A673 (cell line): Measurements from ENCODE around the gene SMOC2. TPM values are rescaled to one million over a fixed set of nuclear protein-coding genes. Genes with fewer than 3 reads are reported as not detected.

Experiments
- BruUV-seq: library from RNA; stranded (reverse); fragments of 400-500 nt; replicated peaks from 2 replicates; lab custom pipeline; 2021; lab: Mats Ljungman, UMichigan
- CTCF ChIA-PET: fragments of 300-600 bp; sonication (Branson Sonifier 250); formaldehyde crosslinking; loops from one replicate; lab custom pipeline; 2022; ENCODE audit warnings: antibody characterized with exemption; lab: Charles Lee
- POLR2A ChIA-PET: fragments of 300-600 bp; sonication (Branson Sonifier 250); formaldehyde crosslinking; loops from one replicate; lab custom pipeline; 2022; ENCODE audit warnings: antibody characterized with exemption; ENCODE audit not compliant: low non-redundant PET; lab: Charles Lee
- DNase-seq: peaks from one replicate; pipeline ENCODE4 v3.0.0-alpha.2; 2015; ENCODE audit warnings: low spot score
- H3K27ac ChIP-seq: fragments of 200-600 bp; sonication (generic); 2 replicates; pipeline ENCODE4 v1.5.1; 2016; ENCODE audit warnings: mixed run types, low read depth, mild to moderate bottlenecking, mixed read lengths, antibody characterized with exemption, low read length; ENCODE audit not compliant: poor library complexity, severe bottlenecking
- H3K27me3 ChIP-seq: fragments of 200-600 bp; sonication (generic); replicated peaks from 2 replicates; pipeline ENCODE4 v1.6.1; 2017; ENCODE audit warnings: mixed run types, low read depth, mild to moderate bottlenecking, mixed read lengths, antibody characterized with exemption, low read length; ENCODE audit not compliant: insufficient read depth, poor library complexity
- H3K36me3 ChIP-seq: fragments of 200-600 bp; sonication (generic); 2 replicates; pipeline ENCODE4 v1.6.1; 2016; ENCODE audit warnings: mixed run types, mild to moderate bottlenecking, mixed read lengths, antibody characterized with exemption, low read length; ENCODE audit not compliant: insufficient read depth, poor library complexity, severe bottlenecking
- H3K4me1 ChIP-seq: fragments of 200-600 bp; sonication (generic); 2 replicates; pipeline ENCODE4 v1.6.1; 2017; ENCODE audit warnings: mixed run types, mild to moderate bottlenecking, mixed read lengths, antibody characterized with exemption, low read length; ENCODE audit not compliant: insufficient read depth, poor library complexity, severe bottlenecking
- H3K4me3 ChIP-seq: fragments of 200-600 bp; sonication (generic); 2 replicates; pipeline ENCODE4 v1.5.1; 2016; ENCODE audit warnings: low read depth, mixed run types, mild to moderate bottlenecking, mixed read lengths, low read length; ENCODE audit not compliant: poor library complexity, severe bottlenecking
- H3K9me3 ChIP-seq: fragments of 200-600 bp; sonication (generic); 2 replicates; pipeline ENCODE4 v1.6.1; 2016; ENCODE audit warnings: mixed run types, low read depth, mild to moderate bottlenecking, mixed read lengths, antibody characterized with exemption, low read length; ENCODE audit not compliant: poor library complexity, severe bottlenecking
- CTCF ChIP-seq: fragments of 300-800, 200-600 bp; sonication (generic); conservative IDR thresholded peaks from 2 replicates; pipeline ENCODE4 v1.5.1; 2017; ENCODE audit warnings: low read depth, mild to moderate bottlenecking, antibody characterized with exemption, low read length, moderate library complexity, mixed read lengths
- EZH2 ChIP-seq: fragments of 200-600 bp; sonication (generic); IDR thresholded peaks from 2 replicates; pipeline ENCODE4 v1.6.1; 2017; ENCODE audit warnings: borderline replicate concordance, low read depth, mild to moderate bottlenecking, mixed read lengths, antibody characterized with exemption, low read length; ENCODE audit not compliant: poor library complexity, severe bottlenecking
- intact Hi-C: fragments of 100-400 bp; cut with micrococcal nuclease; formaldehyde crosslinking; loops from one replicate; pipeline ENCODE4 v1.10.0; 2022; ENCODE audit not compliant: unreplicated experiment
- total RNA-seq: library from RNA; stranded (reverse); gene quantifications from 2 replicates; pipeline ENCODE4 v1.2.3, GENCODE V29; 2021

The SMOC2 gene
- total RNA-seq, 1 experiment from 2014 or later: 1.8 TPM

- Histone ChIP-seq H3K9me3 (no peaks in the 10 kb centered on the region), H3K36me3 (no peaks in the 10 kb centered on the region), H3K27ac (no peak overlapping the region), H3K4me3 (no peak overlapping the region), H3K4me1 (no peaks in the 10 kb centered on the region), H3K27me3 (no peaks in the 10 kb centered on the region)
- ChIA-PET POLR2A (no interaction called here), CTCF (no interaction called here)
- no TSS peak for BruUV-seq
- no peak for DNase-seq
- intact Hi-C loops: no loop called here
- no peak for TF ChIP-seq CTCF
- no peak for TF ChIP-seq EZH2
Observed at GRCh38 chr6:168498161-168498843, 57.3 kb downstream of the SMOC2 start.

GRCh38 chr6:168499045-168499650 is 58.2 kb downstream of the SMOC2 start:
- H3K4me1 ChIP-seq: no peaks in the 10 kb centered on the region
- H3K4me3 ChIP-seq: no peak overlapping the region
- no peaks in the 10 kb centered on the region for H3K27me3 ChIP-seq
- no peak for DNase-seq
- H3K9me3 ChIP-seq: no peaks in the 10 kb centered on the region
- BruUV-seq: no TSS peak
- no peaks in the 10 kb centered on the region for H3K36me3 ChIP-seq
- H3K27ac ChIP-seq: no peak overlapping the region
- intact Hi-C loops: no loop called here
- ChIA-PET CTCF (no interaction called here), POLR2A (no interaction called here)
- TF ChIP-seq EZH2: no peak
- TF ChIP-seq CTCF: no peak

GRCh38 chr6:168500519-168500918 is 59.5 kb downstream of the SMOC2 start:
- intact Hi-C loops: no loop called here
- ChIA-PET POLR2A (no interaction called here), CTCF (no interaction called here)
- Histone ChIP-seq H3K27ac (no peak overlapping the region), H3K36me3 (no peaks in the 10 kb centered on the region), H3K4me1 (no peaks in the 10 kb centered on the region), H3K27me3 (no peaks in the 10 kb centered on the region), H3K9me3 (no peaks in the 10 kb centered on the region), H3K4me3 (no peak overlapping the region)
- no TSS peak for BruUV-seq
- TF ChIP-seq CTCF (no peak), EZH2 (no peak)
- DNase-seq: no peak
